Measurements from ENCODE around the gene OR4D1.

The OR4D1 gene

DNA sequence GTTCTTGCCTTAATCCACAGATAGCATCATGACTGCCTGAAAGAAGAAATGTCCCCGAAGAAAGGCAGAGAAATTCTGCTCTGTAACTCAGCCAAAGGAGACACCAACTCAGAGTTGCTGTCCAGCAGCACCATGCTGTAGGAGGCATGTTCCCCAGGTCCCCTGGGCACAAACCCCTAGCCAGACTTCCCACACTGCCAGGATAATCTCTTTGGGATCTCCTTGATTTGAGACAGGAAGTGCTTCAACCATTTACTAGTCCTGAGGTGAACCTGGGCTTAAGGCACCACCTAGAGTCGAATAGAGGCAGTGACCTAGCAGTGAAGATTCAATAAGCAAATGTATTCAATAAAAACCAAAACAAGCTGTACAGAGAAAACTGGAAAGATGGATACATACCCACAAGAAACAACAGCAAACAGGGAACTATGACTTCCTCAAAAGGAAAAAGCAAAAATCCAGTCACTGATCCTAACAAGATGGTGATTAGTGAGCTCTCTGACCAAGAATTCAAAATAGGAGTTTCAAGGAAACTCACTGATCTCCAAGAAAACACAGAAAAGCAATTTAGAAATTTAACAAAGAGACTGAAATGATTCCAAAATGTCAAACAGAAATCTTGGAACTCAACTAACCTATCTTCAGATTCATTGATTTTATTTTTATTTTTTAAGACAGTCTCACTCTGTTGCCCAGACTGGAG, 24.3 kb downstream of the OR4D1 start:
- Histone ChIP-seq H3K4me3 (ENCODE audit: low read depth in 1 of 2, low read length in 2 of 2) (no peak overlapping the region), H3K9me3 (ENCODE audit: control insufficient read depth in 1 of 2, low read length in 2 of 2) (no peaks in the 10 kb centered on the region), H3K4me1 (ENCODE audit: control insufficient read depth in 1 of 2, insufficient read depth in 2 of 2, low read length in 2 of 2) (peaks cover 0 to 4% of the 10 kb centered on the region in 2 donors), H3K27ac (ENCODE audit: low read depth, low read length) (no peak overlapping the region), H3K36me3 (ENCODE audit: control insufficient read depth in 1 of 2, insufficient read depth in 2 of 2, low read length in 2 of 2) (no peaks in the 10 kb centered on the region), H3K9ac (ENCODE audit: low read depth in 1 of 2, low read length in 2 of 2) (no peak overlapping the region), H3K27me3 (ENCODE audit: control insufficient read depth in 1 of 2, insufficient read depth in 2 of 2, low read length in 2 of 2) (peaks cover 0 to 5% of the 10 kb centered on the region in 2 donors)

DNA sequence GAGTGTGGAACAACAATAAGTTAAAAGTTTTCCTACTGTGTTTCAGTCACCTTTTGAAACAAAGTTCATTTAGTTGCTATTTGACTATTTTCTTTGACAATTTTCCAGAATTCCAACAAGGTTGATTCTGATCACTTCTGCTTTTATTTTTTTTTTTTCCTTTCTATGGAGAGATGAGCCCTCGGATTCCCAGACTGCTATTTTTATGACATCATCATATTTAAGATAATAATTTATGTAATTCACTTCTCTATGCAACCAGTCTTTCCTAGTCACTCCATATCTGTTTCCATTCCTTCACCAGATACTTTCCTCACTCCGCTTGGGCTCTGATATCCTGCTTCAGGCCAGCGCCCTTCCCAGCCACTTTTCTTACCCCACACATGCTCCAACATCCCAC, 26.7 kb downstream of the OR4D1 start:
- Histone ChIP-seq H3K27ac (ENCODE audit: low read depth, low read length) (no peak overlapping the region), H3K4me3 (ENCODE audit: low read depth in 1 of 2, low read length in 2 of 2) (no peak overlapping the region), H3K9me3 (ENCODE audit: control insufficient read depth in 1 of 2, low read length in 2 of 2) (no peaks in the 10 kb centered on the region), H3K9ac (ENCODE audit: low read depth in 1 of 2, low read length in 2 of 2) (no peak overlapping the region), H3K4me1 (ENCODE audit: control insufficient read depth in 1 of 2, insufficient read depth in 2 of 2, low read length in 2 of 2) (peaks cover 0 to 4% of the 10 kb centered on the region in 2 donors), H3K27me3 (ENCODE audit: control insufficient read depth in 1 of 2, insufficient read depth in 2 of 2, low read length in 2 of 2) (peaks cover 0 to 5% of the 10 kb centered on the region in 2 donors), H3K36me3 (ENCODE audit: control insufficient read depth in 1 of 2, insufficient read depth in 2 of 2, low read length in 2 of 2) (no peaks in the 10 kb centered on the region)

DNA sequence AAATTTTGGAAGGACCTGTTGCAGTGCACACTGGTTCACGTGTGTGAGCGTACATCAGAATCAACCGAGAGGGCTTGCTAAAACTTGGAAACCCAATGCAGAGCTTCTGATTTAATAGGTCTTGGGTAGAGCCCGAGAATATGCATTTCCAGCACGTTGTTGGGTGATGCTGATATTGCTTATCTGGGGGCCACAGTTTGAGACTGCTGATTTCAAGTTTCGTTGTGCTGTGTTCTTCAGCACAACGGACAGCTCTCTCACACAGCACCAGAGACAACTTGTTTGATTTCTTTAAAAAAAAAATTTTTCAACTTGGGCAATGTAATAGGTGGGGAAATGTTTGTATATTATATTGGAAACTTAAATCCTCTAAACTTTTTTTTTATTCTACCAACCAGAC, 28.0 kb downstream of the OR4D1 start:
- Histone ChIP-seq H3K4me3 (ENCODE audit: low read depth in 1 of 2, low read length in 2 of 2) (no peak overlapping the region), H3K27ac (ENCODE audit: low read depth, low read length) (no peak overlapping the region), H3K9me3 (ENCODE audit: control insufficient read depth in 1 of 2, low read length in 2 of 2) (no peaks in the 10 kb centered on the region), H3K9ac (ENCODE audit: low read depth in 1 of 2, low read length in 2 of 2) (no peak overlapping the region), H3K4me1 (ENCODE audit: control insufficient read depth in 1 of 2, insufficient read depth in 2 of 2, low read length in 2 of 2) (no peaks in the 10 kb centered on the region), H3K36me3 (ENCODE audit: control insufficient read depth in 1 of 2, insufficient read depth in 2 of 2, low read length in 2 of 2) (no peaks in the 10 kb centered on the region), H3K27me3 (ENCODE audit: control insufficient read depth in 1 of 2, insufficient read depth in 2 of 2, low read length in 2 of 2) (no peaks in the 10 kb centered on the region)

DNA sequence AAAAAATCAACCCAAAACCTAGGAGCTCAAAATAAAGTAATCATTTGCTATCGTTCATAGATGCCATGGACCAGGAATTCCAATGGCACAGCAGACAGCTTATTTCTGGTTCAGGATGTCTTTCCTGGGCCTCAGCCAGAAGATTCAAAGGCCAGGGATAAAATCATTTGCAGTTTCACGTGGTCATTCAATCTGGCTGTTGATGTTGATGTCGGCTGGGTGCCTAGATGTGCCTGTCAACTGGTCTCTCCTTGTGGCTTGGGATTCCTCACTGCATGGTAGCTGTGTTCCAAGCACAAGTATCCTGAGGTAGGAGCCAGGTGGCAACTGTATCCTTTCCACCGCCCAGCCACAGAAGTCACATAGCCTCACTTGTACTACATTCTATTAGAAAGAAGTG, 33.6 kb downstream of the OR4D1 start:
- Histone ChIP-seq H3K9ac (ENCODE audit: low read depth in 1 of 2, low read length in 2 of 2) (no peak overlapping the region), H3K4me1 (ENCODE audit: control insufficient read depth in 1 of 2, insufficient read depth in 2 of 2, low read length in 2 of 2) (no peaks in the 10 kb centered on the region), H3K27ac (ENCODE audit: low read depth, low read length) (no peak overlapping the region), H3K27me3 (ENCODE audit: control insufficient read depth in 1 of 2, insufficient read depth in 2 of 2, low read length in 2 of 2) (no peaks in the 10 kb centered on the region), H3K9me3 (ENCODE audit: control insufficient read depth in 1 of 2, low read length in 2 of 2) (no peaks in the 10 kb centered on the region), H3K4me3 (ENCODE audit: low read depth in 1 of 2, low read length in 2 of 2) (no peak overlapping the region), H3K36me3 (ENCODE audit: control insufficient read depth in 1 of 2, insufficient read depth in 2 of 2, low read length in 2 of 2) (no peaks in the 10 kb centered on the region)

DNA sequence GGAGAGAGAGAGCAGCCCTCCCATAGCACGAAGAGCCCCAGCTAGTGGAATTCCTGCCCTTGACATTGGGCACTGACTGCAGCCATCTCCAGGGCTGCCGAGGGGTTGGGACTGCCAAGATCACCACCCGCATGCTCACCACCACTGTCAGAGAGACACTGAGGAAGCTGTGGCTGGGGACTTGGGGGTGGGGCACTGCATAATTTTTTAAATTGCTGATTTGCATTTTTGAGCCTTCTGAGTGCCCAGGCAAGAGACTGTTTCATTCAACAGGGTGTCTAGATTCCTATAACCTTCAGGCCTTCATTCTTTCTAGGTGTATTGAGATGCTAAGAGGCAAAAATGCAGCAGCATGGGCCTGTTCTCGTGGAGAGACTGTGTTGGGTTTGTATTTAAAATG, 35.3 kb downstream of the OR4D1 start:
- Histone ChIP-seq H3K27me3 (ENCODE audit: control insufficient read depth in 1 of 2, insufficient read depth in 2 of 2, low read length in 2 of 2) (peaks cover 0 to 4% of the 10 kb centered on the region in 2 donors), H3K27ac (ENCODE audit: low read depth, low read length) (no peak overlapping the region), H3K4me3 (ENCODE audit: low read depth in 1 of 2, low read length in 2 of 2) (no peak overlapping the region), H3K4me1 (ENCODE audit: control insufficient read depth in 1 of 2, insufficient read depth in 2 of 2, low read length in 2 of 2) (no peaks in the 10 kb centered on the region), H3K9me3 (ENCODE audit: control insufficient read depth in 1 of 2, low read length in 2 of 2) (no peaks in the 10 kb centered on the region), H3K36me3 (ENCODE audit: control insufficient read depth in 1 of 2, insufficient read depth in 2 of 2, low read length in 2 of 2) (no peaks in the 10 kb centered on the region), H3K9ac (ENCODE audit: low read depth in 1 of 2, low read length in 2 of 2) (no peak overlapping the region)

DNA sequence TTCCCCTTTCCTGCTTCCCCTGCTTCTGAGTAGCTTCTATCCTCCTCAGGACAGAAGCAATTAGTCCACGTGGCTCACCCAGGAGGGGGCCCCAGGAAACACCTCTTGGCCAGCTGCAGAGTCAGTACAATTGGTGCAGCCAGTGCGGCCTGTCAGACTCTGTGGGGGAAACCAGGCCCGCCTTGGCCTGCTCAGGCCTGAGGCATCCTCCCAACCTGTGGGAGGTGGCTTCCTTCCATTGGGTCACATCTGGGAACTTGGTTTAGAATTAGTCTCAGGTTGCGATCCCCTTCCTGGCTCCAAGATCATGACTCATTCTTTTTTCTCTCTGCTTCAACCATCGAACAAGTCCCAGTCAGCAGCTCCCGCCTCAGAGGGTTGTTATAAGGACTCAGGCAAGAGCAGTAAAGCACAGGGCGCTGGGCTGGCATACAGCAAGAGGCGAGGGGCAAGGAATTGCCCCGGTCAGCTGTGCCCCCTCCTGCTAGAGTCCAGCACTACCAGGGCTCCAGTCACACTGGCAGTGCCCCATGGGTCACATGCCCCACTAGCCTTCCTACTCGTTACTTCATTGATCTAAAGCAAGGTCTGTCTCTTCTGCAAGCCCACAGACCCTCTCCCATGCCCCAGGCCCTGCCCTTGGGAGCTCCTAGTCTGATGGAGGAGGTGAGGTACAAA, 36.3 kb downstream of the OR4D1 start:
- Histone ChIP-seq H3K27ac (ENCODE audit: low read depth, low read length) (no peak overlapping the region), H3K27me3 (ENCODE audit: control insufficient read depth in 1 of 2, insufficient read depth in 2 of 2, low read length in 2 of 2) (peaks cover 0 to 4% of the 10 kb centered on the region in 2 donors), H3K4me1 (ENCODE audit: control insufficient read depth in 1 of 2, insufficient read depth in 2 of 2, low read length in 2 of 2) (peaks cover 0 to under 1% of the 10 kb centered on the region in 2 donors)

DNA sequence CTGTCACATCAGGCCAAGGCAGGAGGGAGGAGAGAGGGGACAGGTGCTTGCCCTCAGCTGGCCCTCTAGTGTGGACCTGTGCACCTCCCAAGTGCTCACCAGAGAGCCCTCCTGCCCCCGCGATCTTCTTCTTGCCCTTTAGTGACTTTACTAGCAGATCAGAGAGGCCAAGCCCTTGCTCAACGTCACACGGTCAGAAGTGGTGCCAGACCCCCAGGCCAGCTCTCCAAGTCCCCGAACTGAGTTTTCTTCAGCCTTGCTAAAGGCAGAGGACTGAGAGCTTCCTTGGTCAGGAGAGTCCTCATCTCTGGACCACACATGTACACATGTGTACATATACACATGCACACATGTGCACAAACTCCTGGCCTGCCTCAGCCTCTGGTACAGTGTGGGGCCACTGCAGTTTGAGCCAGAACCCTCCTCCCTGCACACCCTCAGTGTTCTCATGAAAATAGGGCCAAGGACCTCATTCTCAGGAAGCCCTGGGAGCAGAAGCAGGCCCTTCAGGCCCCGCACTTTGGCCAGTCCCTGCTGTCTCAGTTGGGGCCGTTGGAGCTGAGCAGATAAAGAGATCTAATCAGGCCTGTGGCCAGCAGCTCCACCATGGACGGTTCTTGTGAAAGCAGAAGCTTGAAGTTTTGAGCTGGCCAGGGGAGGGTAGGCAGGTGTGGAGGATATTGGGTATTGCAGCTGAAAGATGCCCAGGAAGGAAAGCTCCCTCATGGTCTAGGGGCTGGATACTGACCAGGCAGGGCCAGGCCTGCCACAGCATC, 37.0 kb downstream of the OR4D1 start:
- no peak overlapping the region for H3K27ac ChIP-seq (ENCODE audit: low read depth, low read length)
- H3K4me1 ChIP-seq (ENCODE audit: control insufficient read depth in 1 of 2, insufficient read depth in 2 of 2, low read length in 2 of 2) = peaks cover 0 to 8% of the 10 kb centered on the region in 2 donors
- no peaks in the 10 kb centered on the region for H3K36me3 ChIP-seq (ENCODE audit: control insufficient read depth in 1 of 2, insufficient read depth in 2 of 2, low read length in 2 of 2)
- no peak overlapping the region for H3K4me3 ChIP-seq (ENCODE audit: low read depth in 1 of 2, low read length in 2 of 2)
- H3K9me3 ChIP-seq (ENCODE audit: control insufficient read depth in 1 of 2, low read length in 2 of 2) = no peaks in the 10 kb centered on the region
- no peak overlapping the region for H3K9ac ChIP-seq (ENCODE audit: low read depth in 1 of 2, low read length in 2 of 2)
- peaks cover 0 to 8% of the 10 kb centered on the region in 2 donors for H3K27me3 ChIP-seq (ENCODE audit: control insufficient read depth in 1 of 2, insufficient read depth in 2 of 2, low read length in 2 of 2)

More for the DNA sequence above, 36.3 kb downstream of the OR4D1 start:
- no peak overlapping the region for H3K9ac ChIP-seq (ENCODE audit: low read depth in 1 of 2, low read length in 2 of 2)
- no peak overlapping the region for H3K4me3 ChIP-seq (ENCODE audit: low read depth in 1 of 2, low read length in 2 of 2)
- H3K9me3 ChIP-seq (ENCODE audit: control insufficient read depth in 1 of 2, low read length in 2 of 2) = no peaks in the 10 kb centered on the region
- H3K36me3 ChIP-seq (ENCODE audit: control insufficient read depth in 1 of 2, insufficient read depth in 2 of 2, low read length in 2 of 2) = no peaks in the 10 kb centered on the region

DNA sequence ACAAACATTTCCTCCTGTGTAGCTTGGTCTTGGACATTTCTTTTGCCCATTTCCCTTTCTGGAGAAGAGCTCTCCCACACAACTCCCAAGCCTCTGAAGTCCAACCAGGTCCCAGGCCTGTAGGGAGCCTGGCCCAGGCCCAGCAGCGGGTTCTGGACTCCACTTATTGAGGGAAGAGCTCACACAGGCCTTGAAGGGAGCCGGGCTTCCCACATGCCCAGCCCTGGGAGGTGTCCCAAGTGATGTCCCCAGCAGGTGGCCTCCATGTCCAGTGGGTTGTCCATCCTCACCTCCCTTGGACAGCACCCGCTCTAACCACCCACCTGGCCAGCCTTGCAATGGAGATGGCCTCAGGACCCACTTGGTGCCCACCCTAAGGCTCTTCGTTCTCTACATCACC, 38.4 kb downstream of the OR4D1 start:
- Histone ChIP-seq H3K4me1 (ENCODE audit: control insufficient read depth in 1 of 2, insufficient read depth in 2 of 2, low read length in 2 of 2) (peaks cover 0 to 8% of the 10 kb centered on the region in 2 donors), H3K9ac (ENCODE audit: low read depth in 1 of 2, low read length in 2 of 2) (no peak overlapping the region), H3K27me3 (ENCODE audit: control insufficient read depth in 1 of 2, insufficient read depth in 2 of 2, low read length in 2 of 2) (peaks cover 0 to 10% of the 10 kb centered on the region in 2 donors), H3K27ac (ENCODE audit: low read depth, low read length) (no peak overlapping the region), H3K9me3 (ENCODE audit: control insufficient read depth in 1 of 2, low read length in 2 of 2) (no peaks in the 10 kb centered on the region), H3K36me3 (ENCODE audit: control insufficient read depth in 1 of 2, insufficient read depth in 2 of 2, low read length in 2 of 2) (no peaks in the 10 kb centered on the region), H3K4me3 (ENCODE audit: low read depth in 1 of 2, low read length in 2 of 2) (no peak overlapping the region)

DNA sequence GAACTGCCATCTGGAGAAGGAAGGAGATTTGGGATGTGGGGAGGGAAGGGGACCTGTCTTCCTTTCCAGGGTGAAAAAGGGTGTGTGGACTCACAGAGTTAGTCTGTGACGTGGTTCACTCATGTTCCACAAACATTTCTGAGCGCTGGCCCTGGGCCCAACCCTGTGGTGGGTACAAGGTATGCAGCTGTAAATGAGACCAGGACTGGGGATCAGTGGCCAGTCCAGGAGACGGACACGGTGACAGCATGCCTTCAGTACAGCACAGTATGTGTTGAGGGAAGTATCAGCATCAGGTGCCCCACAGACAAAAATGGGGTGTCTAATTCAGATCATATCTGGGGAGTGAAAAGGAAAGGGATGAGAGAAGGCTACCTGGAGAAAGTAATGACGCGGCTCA, 38.9 kb downstream of the OR4D1 start:
- Histone ChIP-seq H3K27me3 (ENCODE audit: control insufficient read depth in 1 of 2, insufficient read depth in 2 of 2, low read length in 2 of 2) (peaks cover 0 to 10% of the 10 kb centered on the region in 2 donors), H3K36me3 (ENCODE audit: control insufficient read depth in 1 of 2, insufficient read depth in 2 of 2, low read length in 2 of 2) (no peaks in the 10 kb centered on the region), H3K9me3 (ENCODE audit: control insufficient read depth in 1 of 2, low read length in 2 of 2) (no peaks in the 10 kb centered on the region), H3K27ac (ENCODE audit: low read depth, low read length) (no peak overlapping the region), H3K4me3 (ENCODE audit: low read depth in 1 of 2, low read length in 2 of 2) (no peak overlapping the region), H3K4me1 (ENCODE audit: control insufficient read depth in 1 of 2, insufficient read depth in 2 of 2, low read length in 2 of 2) (peaks cover 0 to 8% of the 10 kb centered on the region in 2 donors), H3K9ac (ENCODE audit: low read depth in 1 of 2, low read length in 2 of 2) (no peak overlapping the region)

DNA sequence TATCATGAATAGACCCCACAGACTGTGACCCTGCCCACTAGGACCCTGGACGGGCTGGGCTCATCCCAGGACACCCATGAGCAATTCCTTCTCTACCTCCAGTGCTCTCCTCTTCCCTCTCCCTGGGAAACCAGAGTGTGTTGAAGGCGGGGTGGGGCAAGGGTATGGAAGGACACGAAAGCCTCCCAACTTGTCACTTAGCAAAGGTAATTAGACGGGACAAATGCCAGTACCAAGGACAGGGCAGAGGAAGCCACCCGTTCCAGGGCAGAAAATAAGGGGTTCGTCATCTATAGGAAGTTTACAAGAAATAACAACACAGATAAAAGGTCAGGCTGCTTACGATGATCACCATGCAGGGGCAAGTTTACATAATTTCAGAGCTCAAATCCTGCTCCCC, 39.5 kb downstream of the OR4D1 start:
- H3K4me3 ChIP-seq (ENCODE audit: low read depth in 1 of 2, low read length in 2 of 2) = no peak overlapping the region
- no peaks in the 10 kb centered on the region for H3K9me3 ChIP-seq (ENCODE audit: control insufficient read depth in 1 of 2, low read length in 2 of 2)
- H3K4me1 ChIP-seq (ENCODE audit: control insufficient read depth in 1 of 2, insufficient read depth in 2 of 2, low read length in 2 of 2) = peaks cover 0 to 8% of the 10 kb centered on the region in 2 donors
- no peak overlapping the region for H3K9ac ChIP-seq (ENCODE audit: low read depth in 1 of 2, low read length in 2 of 2)
- H3K36me3 ChIP-seq (ENCODE audit: control insufficient read depth in 1 of 2, insufficient read depth in 2 of 2, low read length in 2 of 2) = no peaks in the 10 kb centered on the region
- H3K27ac ChIP-seq (ENCODE audit: low read depth, low read length) = no peak overlapping the region
- H3K27me3 ChIP-seq (ENCODE audit: control insufficient read depth in 1 of 2, insufficient read depth in 2 of 2, low read length in 2 of 2) = peaks cover 0 to 10% of the 10 kb centered on the region in 2 donors

Data from duodenal mucosa (tissue), 2 donors.